Transverse colon (tissue), 3 donors: ENCODE measurements around the gene HSF2BP.

Experiments used
- POLR2A ChIP-seq: fragments of 450-650 bp; IDR thresholded peaks from one replicate; pipeline ENCODE4 v1.6.1; 2016; ENCODE audit warnings: antibody characterized with exemption, mild to moderate bottlenecking, moderate library complexity
- TF ChIP-seq, protein P1 (sequence below), 5 experiments: fragments of 200-600 bp in 3 of 5; fragments of 450-650 bp in 2 of 5; sonication (generic) in 3 of 5; IDR thresholded peaks; 1 replicate in 2 of 5; 2 replicates in 3 of 5; pipeline ENCODE4 v1.5.1; 2016 to 2017; ENCODE audit warnings: antibody characterized with exemption in 5 of 5, inconsistent platforms in 3 of 5, mild to moderate bottlenecking in 2 of 5, moderate library complexity in 1 of 5

DNA sequence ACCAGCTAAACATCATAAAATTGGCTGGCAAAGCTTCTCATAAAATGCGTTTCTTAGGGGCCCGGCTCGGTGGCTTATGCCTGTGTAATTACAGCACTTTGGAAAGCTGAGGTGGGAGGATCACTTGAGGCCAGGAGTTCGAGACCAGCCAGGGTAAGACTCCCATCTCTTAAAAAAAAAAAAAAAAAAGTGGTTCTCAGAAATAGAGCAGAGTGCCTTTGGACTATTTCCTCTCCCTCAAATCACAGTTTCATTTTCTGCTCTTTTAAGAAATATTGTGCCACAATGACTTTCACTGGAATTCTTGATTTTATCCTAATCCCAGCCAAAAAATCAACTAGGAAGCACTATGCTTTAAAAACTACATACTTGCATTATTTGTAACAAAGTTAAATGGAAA is 13.3 kb downstream of the HSF2BP start:
- no peak for TF ChIP-seq POLR2A
- TF ChIP-seq, protein P1, sequence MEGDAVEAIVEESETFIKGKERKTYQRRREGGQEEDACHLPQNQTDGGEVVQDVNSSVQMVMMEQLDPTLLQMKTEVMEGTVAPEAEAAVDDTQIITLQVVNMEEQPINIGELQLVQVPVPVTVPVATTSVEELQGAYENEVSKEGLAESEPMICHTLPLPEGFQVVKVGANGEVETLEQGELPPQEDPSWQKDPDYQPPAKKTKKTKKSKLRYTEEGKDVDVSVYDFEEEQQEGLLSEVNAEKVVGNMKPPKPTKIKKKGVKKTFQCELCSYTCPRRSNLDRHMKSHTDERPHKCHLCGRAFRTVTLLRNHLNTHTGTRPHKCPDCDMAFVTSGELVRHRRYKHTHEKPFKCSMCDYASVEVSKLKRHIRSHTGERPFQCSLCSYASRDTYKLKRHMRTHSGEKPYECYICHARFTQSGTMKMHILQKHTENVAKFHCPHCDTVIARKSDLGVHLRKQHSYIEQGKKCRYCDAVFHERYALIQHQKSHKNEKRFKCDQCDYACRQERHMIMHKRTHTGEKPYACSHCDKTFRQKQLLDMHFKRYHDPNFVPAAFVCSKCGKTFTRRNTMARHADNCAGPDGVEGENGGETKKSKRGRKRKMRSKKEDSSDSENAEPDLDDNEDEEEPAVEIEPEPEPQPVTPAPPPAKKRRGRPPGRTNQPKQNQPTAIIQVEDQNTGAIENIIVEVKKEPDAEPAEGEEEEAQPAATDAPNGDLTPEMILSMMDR (IDR thresholded peaks at IDR 0.05), result no peak
